Liver (tissue), 9 donors: ENCODE data around the gene NPRL2. TPM values are rescaled to one million over a fixed set of nuclear protein-coding genes. Genes with fewer than 3 reads are reported as not detected.

Experiments
- DNase-seq: peaks from one replicate; pipeline ENCODE4 v3.0.0-alpha.2; 2017; ENCODE audit warnings: low spot score
- H3K27ac ChIP-seq, 2 donors: one replicate each; pipeline ENCODE4 v1.7.0; 2013; ENCODE audit warnings: inconsistent platforms in 2 of 2, low read length in 2 of 2, control low read depth in 1 of 2, low read depth in 1 of 2, mild to moderate bottlenecking in 1 of 2
- H3K27me3 ChIP-seq, 4 donors: one replicate each; pipeline versions ENCODE4 v1.6.1 to v1.7.0; 2013; ENCODE audit warnings: low read length in 3 of 4, inconsistent platforms in 1 of 4, mild to moderate bottlenecking in 1 of 4, moderate library complexity in 1 of 4; ENCODE audit not compliant: control insufficient read depth in 4 of 4, insufficient read depth in 4 of 4
- H3K36me3 ChIP-seq, 4 donors: one replicate each; pipeline versions ENCODE4 v1.6.1 to v1.7.0; 2013; ENCODE audit warnings: low read length in 3 of 4, mild to moderate bottlenecking in 3 of 4, low read depth in 1 of 4, moderate library complexity in 1 of 4; ENCODE audit not compliant: control insufficient read depth in 4 of 4, insufficient read depth in 3 of 4
- H3K4me1 ChIP-seq, 4 donors: one replicate each; pipeline versions ENCODE4 v1.6.1 to v1.7.0; 2013; ENCODE audit warnings: low read length in 3 of 4, mild to moderate bottlenecking in 3 of 4, moderate library complexity in 1 of 4; ENCODE audit not compliant: control insufficient read depth in 4 of 4, insufficient read depth in 4 of 4
- H3K4me3 ChIP-seq, 3 donors: one replicate each; pipeline versions ENCODE4 v1.6.1 to v1.7.0; 2013; ENCODE audit warnings: low read length in 3 of 3, control low read depth in 1 of 3, low read depth in 1 of 3, mild to moderate bottlenecking in 1 of 3
- H3K9ac ChIP-seq, 2 donors: one replicate each; pipeline ENCODE4 v1.7.0; 2013; ENCODE audit warnings: low read length in 2 of 2, mild to moderate bottlenecking in 2 of 2, moderate library complexity in 2 of 2, control low read depth in 1 of 2, low read depth in 1 of 2
- H3K9me3 ChIP-seq, 4 donors: one replicate each; pipeline versions ENCODE4 v1.6.1 to v1.7.0; 2013; ENCODE audit warnings: low read length in 3 of 4; ENCODE audit not compliant: control insufficient read depth in 4 of 4
- EGR1 ChIP-seq, 2 donors: IDR thresholded peaks; 2 replicates each; pipeline ENCODE4 v1.6.1; 2016 to 2018; ENCODE audit warnings: antibody characterized with exemption in 2 of 2, low read depth in 2 of 2
- FOXA1 ChIP-seq: IDR thresholded peaks from 2 replicates; pipeline ENCODE4 v1.6.1; 2016; ENCODE audit warnings: antibody characterized with exemption
- FOXA2 ChIP-seq: IDR thresholded peaks from 2 replicates; pipeline ENCODE4 v1.6.1; 2016; ENCODE audit warnings: antibody characterized with exemption
- GABPA ChIP-seq, 2 donors: IDR thresholded peaks in 1 of 2; conservative IDR thresholded peaks in 1 of 2; 2 replicates each; pipeline ENCODE4 v1.6.1; 2016; ENCODE audit warnings: antibody characterized with exemption in 2 of 2, mild to moderate bottlenecking in 1 of 2, moderate library complexity in 1 of 2
- HNF4A ChIP-seq, 2 donors: conservative IDR thresholded peaks; 2 replicates each; pipeline ENCODE4 v1.6.1; 2016; ENCODE audit warnings: antibody characterized with exemption in 2 of 2, mild to moderate bottlenecking in 2 of 2
- HNF4G ChIP-seq: IDR thresholded peaks from 2 replicates; pipeline ENCODE4 v1.6.1; 2016; ENCODE audit warnings: antibody characterized with exemption
- JUND ChIP-seq, 2 donors: IDR thresholded peaks; 2 replicates each; pipeline ENCODE4 v1.6.1; 2016; ENCODE audit warnings: antibody characterized with exemption in 2 of 2
- NR2F2 ChIP-seq: IDR thresholded peaks from 2 replicates; pipeline ENCODE4 v1.6.1; 2016; ENCODE audit warnings: antibody characterized with exemption
- RAD21 ChIP-seq, 2 donors: IDR thresholded peaks; 2 replicates each; pipeline ENCODE4 v1.6.1; 2016; ENCODE audit warnings: antibody characterized with exemption in 2 of 2, mild to moderate bottlenecking in 2 of 2
- RXRA ChIP-seq, 2 donors: IDR thresholded peaks; 2 replicates each; pipeline ENCODE4 v1.6.1; 2017 to 2018; ENCODE audit warnings: antibody characterized with exemption in 2 of 2, mild to moderate bottlenecking in 1 of 2
- SP1 ChIP-seq: IDR thresholded peaks from 2 replicates; pipeline ENCODE4 v1.6.1; 2018; ENCODE audit warnings: antibody characterized with exemption, mild to moderate bottlenecking
- TAF1 ChIP-seq: conservative IDR thresholded peaks from 2 replicates; pipeline ENCODE4 v1.6.1; 2016; ENCODE audit warnings: antibody characterized with exemption, mild to moderate bottlenecking
- YY1 ChIP-seq: IDR thresholded peaks from 2 replicates; pipeline ENCODE4 v1.6.1; 2016; ENCODE audit warnings: antibody characterized with exemption, mild to moderate bottlenecking
- WGBS: extraction: QIAGEN DNeasy Blood & Tissue Kit; methylation state at CpG from one replicate; pipeline ENCODE4 v1.1.7; 2013; 5-methylcytosine and 5-hydroxymethylcytosine counted together
- polyA plus RNA-seq, 2 donors: library from polyadenylated mRNA; stranded (reverse) in 1 of 2; unstranded in 1 of 2; fragments of 200-250 nt in 1 of 2; fragments of >200 nt in 1 of 2; fragmentation: Nextera tagmentation in 1 of 2; extraction: Ambion mirVana in 1 of 2; gene quantifications; one replicate each; pipeline versions ENCODE4 v1.2.1 to v1.2.3, GENCODE V29; 2013 to 2015
- total RNA-seq, 2 donors: library from RNA; depleted of rRNA; stranded (reverse); fragments of >200 nt; gene quantifications; one replicate each; pipeline ENCODE4 v1.2.3, GENCODE V29; 2014
- TF ChIP-seq, protein P1 (sequence below): IDR thresholded peaks from 2 replicates; pipeline ENCODE4 v1.6.1; 2016; ENCODE audit warnings: antibody characterized with exemption, mild to moderate bottlenecking
- TF ChIP-seq, protein P2 (sequence below): IDR thresholded peaks from 2 replicates; pipeline ENCODE4 v1.6.1; 2016; ENCODE audit warnings: antibody characterized with exemption
- TF ChIP-seq, protein P3 (sequence below): fragments of 150-350 bp; IDR thresholded peaks from 2 replicates; pipeline ENCODE4 v1.5.1; 2017; ENCODE audit warnings: improper control_type of control experiment, low read depth, low read length; ENCODE audit not compliant: missing input control
- TF ChIP-seq, protein P4 (sequence below): IDR thresholded peaks from 2 replicates; pipeline ENCODE4 v1.6.1; 2016; ENCODE audit warnings: antibody characterized with exemption
- TF ChIP-seq, protein P5 (sequence below): IDR thresholded peaks from 2 replicates; pipeline ENCODE4 v1.6.1; 2016; ENCODE audit warnings: antibody characterized with exemption
- donor health status: healthy.
- donor health status: healthy.
- donor health status: healthy.
- donor health status: healthy.
- donor health status: healthy.

NPRL2 gene
- total and polyA plus RNA-seq, 4 donors, result 11.3 to 17.3 (median 14.0) TPM

DNA sequence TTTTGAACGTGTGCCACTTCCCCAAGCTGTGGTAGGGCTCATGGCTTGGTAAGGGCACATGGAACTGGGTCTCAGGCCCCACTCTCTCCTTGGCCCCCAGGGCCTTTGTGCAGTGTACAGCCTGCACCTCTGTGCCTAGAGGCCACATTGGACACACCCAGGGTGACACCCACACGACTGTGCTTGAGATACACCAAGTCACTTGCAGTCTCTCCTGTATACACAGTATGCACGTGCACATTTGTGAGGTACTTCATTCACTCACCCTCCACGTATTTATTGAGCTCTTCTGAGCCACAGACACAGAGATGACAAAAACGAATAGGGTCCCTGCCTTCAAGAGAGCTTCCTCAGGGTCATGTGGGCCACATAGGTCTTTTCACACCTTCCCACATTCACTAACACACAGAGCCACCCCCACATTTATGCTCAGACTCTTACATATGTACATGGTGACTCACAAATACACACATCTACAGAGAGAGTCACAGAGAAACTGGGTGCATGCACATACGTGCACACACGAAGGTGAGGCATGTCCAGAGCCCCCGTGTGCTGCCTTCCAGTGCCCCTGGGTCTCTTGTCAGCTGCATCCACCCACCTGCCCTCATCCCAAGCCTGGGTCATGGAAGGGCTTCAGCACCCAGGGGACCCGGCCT is 18.6 kb upstream of the NPRL2 start:
- Histone ChIP-seq H3K27me3 (peaks cover 0 to 2% (median 0%) of the 10 kb centered on the region in 4 donors), H3K9ac (no peak overlapping the region), H3K36me3 (no peaks in the 10 kb centered on the region), H3K9me3 (no peaks in the 10 kb centered on the region), H3K27ac (no peak overlapping the region), H3K4me1 (peaks cover 0 to 10% (median 6%) of the 10 kb centered on the region in 4 donors), H3K4me3 (no peak overlapping the region)
- DNase-seq, result no peak
- WGBS, result 75% methylated on average over 9 of the region's 9 CpGs
- TF ChIP-seq EGR1 (IDR thresholded peaks at IDR 0.05; ENCODE audit: low read depth in 2 of 2) (no peak), JUND (IDR thresholded peaks at IDR 0.05) (no peak), YY1 (no peak), SP1 (no peak), NR2F2 (no peak), FOXA1 (no peak)
- TF ChIP-seq, protein P1, sequence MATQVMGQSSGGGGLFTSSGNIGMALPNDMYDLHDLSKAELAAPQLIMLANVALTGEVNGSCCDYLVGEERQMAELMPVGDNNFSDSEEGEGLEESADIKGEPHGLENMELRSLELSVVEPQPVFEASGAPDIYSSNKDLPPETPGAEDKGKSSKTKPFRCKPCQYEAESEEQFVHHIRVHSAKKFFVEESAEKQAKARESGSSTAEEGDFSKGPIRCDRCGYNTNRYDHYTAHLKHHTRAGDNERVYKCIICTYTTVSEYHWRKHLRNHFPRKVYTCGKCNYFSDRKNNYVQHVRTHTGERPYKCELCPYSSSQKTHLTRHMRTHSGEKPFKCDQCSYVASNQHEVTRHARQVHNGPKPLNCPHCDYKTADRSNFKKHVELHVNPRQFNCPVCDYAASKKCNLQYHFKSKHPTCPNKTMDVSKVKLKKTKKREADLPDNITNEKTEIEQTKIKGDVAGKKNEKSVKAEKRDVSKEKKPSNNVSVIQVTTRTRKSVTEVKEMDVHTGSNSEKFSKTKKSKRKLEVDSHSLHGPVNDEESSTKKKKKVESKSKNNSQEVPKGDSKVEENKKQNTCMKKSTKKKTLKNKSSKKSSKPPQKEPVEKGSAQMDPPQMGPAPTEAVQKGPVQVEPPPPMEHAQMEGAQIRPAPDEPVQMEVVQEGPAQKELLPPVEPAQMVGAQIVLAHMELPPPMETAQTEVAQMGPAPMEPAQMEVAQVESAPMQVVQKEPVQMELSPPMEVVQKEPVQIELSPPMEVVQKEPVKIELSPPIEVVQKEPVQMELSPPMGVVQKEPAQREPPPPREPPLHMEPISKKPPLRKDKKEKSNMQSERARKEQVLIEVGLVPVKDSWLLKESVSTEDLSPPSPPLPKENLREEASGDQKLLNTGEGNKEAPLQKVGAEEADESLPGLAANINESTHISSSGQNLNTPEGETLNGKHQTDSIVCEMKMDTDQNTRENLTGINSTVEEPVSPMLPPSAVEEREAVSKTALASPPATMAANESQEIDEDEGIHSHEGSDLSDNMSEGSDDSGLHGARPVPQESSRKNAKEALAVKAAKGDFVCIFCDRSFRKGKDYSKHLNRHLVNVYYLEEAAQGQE, result no peak

DNA sequence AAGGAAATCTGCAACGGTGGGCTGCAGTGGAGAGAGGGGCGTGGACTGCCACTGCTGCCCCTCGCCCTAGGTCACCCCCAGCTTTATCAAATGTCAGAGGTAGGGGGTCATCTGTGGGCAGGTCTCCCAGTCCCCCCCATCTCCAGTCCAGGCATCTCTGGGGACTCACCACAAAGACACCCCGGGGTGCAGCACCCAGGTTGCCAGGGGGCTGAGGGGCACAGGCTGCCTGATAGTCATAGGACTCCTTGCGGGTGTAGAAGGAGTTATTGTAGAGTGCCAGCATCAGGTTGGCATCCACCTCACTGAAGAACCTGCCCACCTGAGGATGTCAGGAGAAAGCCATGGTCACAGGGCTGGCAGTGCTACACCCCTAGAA is 15.3 kb upstream of the NPRL2 start:
- DNase-seq, result no peak
- Histone ChIP-seq H3K27me3 (peaks cover 0 to 2% (median 0%) of the 10 kb centered on the region in 4 donors), H3K9ac (no peak overlapping the region), H3K36me3 (no peaks in the 10 kb centered on the region), H3K4me1 (peaks cover 0 to 10% (median 6%) of the 10 kb centered on the region in 4 donors), H3K9me3 (no peaks in the 10 kb centered on the region), H3K27ac (no peak overlapping the region), H3K4me3 (no peak overlapping the region)
- TF ChIP-seq TAF1 (no peak), HNF4G (no peak), EGR1 (IDR thresholded peaks at IDR 0.05; ENCODE audit: low read depth in 2 of 2) (no peak), NR2F2 (no peak), JUND (IDR thresholded peaks at IDR 0.05) (no peak), FOXA2 (no peak), RXRA (IDR thresholded peaks at IDR 0.05) (no peak), GABPA (IDR thresholded peaks at IDR 0.05 in 1 of 2, conservative IDR thresholded peaks at IDR 0.05 in 1 of 2) (no peak), RAD21 (IDR thresholded peaks at IDR 0.05) (no peak), YY1 (no peak), FOXA1 (no peak), HNF4A (conservative IDR thresholded peaks at IDR 0.05) (no peak), SP1 (no peak)
- TF ChIP-seq, protein P2, sequence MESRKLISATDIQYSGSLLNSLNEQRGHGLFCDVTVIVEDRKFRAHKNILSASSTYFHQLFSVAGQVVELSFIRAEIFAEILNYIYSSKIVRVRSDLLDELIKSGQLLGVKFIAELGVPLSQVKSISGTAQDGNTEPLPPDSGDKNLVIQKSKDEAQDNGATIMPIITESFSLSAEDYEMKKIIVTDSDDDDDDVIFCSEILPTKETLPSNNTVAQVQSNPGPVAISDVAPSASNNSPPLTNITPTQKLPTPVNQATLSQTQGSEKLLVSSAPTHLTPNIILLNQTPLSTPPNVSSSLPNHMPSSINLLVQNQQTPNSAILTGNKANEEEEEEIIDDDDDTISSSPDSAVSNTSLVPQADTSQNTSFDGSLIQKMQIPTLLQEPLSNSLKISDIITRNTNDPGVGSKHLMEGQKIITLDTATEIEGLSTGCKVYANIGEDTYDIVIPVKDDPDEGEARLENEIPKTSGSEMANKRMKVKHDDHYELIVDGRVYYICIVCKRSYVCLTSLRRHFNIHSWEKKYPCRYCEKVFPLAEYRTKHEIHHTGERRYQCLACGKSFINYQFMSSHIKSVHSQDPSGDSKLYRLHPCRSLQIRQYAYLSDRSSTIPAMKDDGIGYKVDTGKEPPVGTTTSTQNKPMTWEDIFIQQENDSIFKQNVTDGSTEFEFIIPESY, result no peak
- TF ChIP-seq, protein P3, sequence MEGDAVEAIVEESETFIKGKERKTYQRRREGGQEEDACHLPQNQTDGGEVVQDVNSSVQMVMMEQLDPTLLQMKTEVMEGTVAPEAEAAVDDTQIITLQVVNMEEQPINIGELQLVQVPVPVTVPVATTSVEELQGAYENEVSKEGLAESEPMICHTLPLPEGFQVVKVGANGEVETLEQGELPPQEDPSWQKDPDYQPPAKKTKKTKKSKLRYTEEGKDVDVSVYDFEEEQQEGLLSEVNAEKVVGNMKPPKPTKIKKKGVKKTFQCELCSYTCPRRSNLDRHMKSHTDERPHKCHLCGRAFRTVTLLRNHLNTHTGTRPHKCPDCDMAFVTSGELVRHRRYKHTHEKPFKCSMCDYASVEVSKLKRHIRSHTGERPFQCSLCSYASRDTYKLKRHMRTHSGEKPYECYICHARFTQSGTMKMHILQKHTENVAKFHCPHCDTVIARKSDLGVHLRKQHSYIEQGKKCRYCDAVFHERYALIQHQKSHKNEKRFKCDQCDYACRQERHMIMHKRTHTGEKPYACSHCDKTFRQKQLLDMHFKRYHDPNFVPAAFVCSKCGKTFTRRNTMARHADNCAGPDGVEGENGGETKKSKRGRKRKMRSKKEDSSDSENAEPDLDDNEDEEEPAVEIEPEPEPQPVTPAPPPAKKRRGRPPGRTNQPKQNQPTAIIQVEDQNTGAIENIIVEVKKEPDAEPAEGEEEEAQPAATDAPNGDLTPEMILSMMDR, result no peak
- TF ChIP-seq, protein P4, sequence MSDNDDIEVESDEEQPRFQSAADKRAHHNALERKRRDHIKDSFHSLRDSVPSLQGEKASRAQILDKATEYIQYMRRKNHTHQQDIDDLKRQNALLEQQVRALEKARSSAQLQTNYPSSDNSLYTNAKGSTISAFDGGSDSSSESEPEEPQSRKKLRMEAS, result no peak
- TF ChIP-seq, protein P1, result no peak
- TF ChIP-seq, protein P5, sequence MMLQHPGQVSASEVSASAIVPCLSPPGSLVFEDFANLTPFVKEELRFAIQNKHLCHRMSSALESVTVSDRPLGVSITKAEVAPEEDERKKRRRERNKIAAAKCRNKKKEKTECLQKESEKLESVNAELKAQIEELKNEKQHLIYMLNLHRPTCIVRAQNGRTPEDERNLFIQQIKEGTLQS, result no peak
- 83% methylated on average over 5 of the region's 5 CpGs for WGBS
